GM23338 (cell line): Measurements from ENCODE around the gene TRIM67. TPM values are rescaled to one million over a fixed set of nuclear protein-coding genes. Genes with fewer than 3 reads are reported as not detected.

Experiments used
- ATAC-seq: fragments of 200-7000 bp; cut with Tn5 transposase; 3 replicates; pipeline ENCODE4 v1.9.1; 2020
- DNase-seq: peaks from one replicate; pipeline ENCODE4 v3.0.0-alpha.2; 2015; ENCODE audit warnings: low spot score
- H2AFZ ChIP-seq: fragments of 200-600 bp; sonication (generic); 2 replicates; pipeline ENCODE4 v1.8.0; 2016; ENCODE audit warnings: antibody characterized with exemption, mild to moderate bottlenecking, moderate library complexity
- H3F3A ChIP-seq: fragments of 200-600 bp; sonication (generic); replicated peaks from 2 replicates; pipeline ENCODE4 v1.8.0; 2017; ENCODE audit warnings: antibody characterized with exemption, mixed run types, low read depth
- H3K27ac ChIP-seq: fragments of 200-600 bp; sonication (generic); 2 replicates; pipeline ENCODE4 v1.6.1; 2016; ENCODE audit warnings: low read depth
- H3K27me3 ChIP-seq: fragments of 200-600 bp; sonication (generic); 2 replicates; pipeline ENCODE4 v1.8.0; 2016; ENCODE audit warnings: mild to moderate bottlenecking, mixed run types, moderate library complexity; ENCODE audit not compliant: insufficient read depth
- H3K36me3 ChIP-seq: fragments of 200-600 bp; sonication (generic); 2 replicates; pipeline ENCODE4 v1.8.0; 2016; ENCODE audit warnings: mild to moderate bottlenecking; ENCODE audit not compliant: insufficient read depth
- H3K4me1 ChIP-seq: fragments of 200-600 bp; sonication (generic); 2 replicates; pipeline ENCODE4 v1.8.0; 2016; ENCODE audit warnings: mild to moderate bottlenecking, moderate library complexity; ENCODE audit not compliant: insufficient read depth
- H3K4me2 ChIP-seq: fragments of 200-600 bp; sonication (generic); 2 replicates; pipeline ENCODE4 v1.7.1; 2017; ENCODE audit warnings: mixed run types
- H3K4me3 ChIP-seq: fragments of 200-600 bp; sonication (generic); 2 replicates; pipeline ENCODE4 v1.6.1; 2016; ENCODE audit warnings: mixed run types
- H3K79me2 ChIP-seq: fragments of 200-600 bp; sonication (generic); replicated peaks from 2 replicates; pipeline ENCODE4 v1.8.0; 2017; ENCODE audit warnings: mild to moderate bottlenecking; ENCODE audit not compliant: insufficient read depth
- H3K9me2 ChIP-seq: fragments of 200-600 bp; sonication (generic); 2 replicates; pipeline ENCODE4 v1.8.0; 2017; ENCODE audit not compliant: insufficient read depth
- H4K20me1 ChIP-seq: fragments of 200-600 bp; sonication (generic); replicated peaks from 2 replicates; pipeline ENCODE4 v1.8.0; 2017; ENCODE audit warnings: mild to moderate bottlenecking; ENCODE audit not compliant: insufficient read depth
- H3K27ac Mint-ChIP-seq: 2 replicates; pipeline ENCODE4 v1.8.0; 2020; ENCODE audit warnings: inconsistent platforms, mild to moderate bottlenecking, moderate library complexity, mixed read lengths
- H3K27me3 Mint-ChIP-seq: 3 replicates; pipeline ENCODE4 v1.8.0; 2022; ENCODE audit warnings: low read depth, mild to moderate bottlenecking, moderate library complexity, mixed read lengths, inconsistent platforms; ENCODE audit not compliant: insufficient read depth, poor library complexity
- H3K36me3 Mint-ChIP-seq: 3 replicates; pipeline ENCODE4 v1.8.0; 2021; ENCODE audit warnings: low read depth, mild to moderate bottlenecking, inconsistent platforms, moderate library complexity, mixed read lengths
- H3K4me1 Mint-ChIP-seq: 3 replicates; pipeline ENCODE4 v1.8.0; 2020; ENCODE audit warnings: mild to moderate bottlenecking, inconsistent platforms, mixed read lengths
- H3K4me3 Mint-ChIP-seq: 3 replicates; pipeline ENCODE4 v1.8.0; 2021; ENCODE audit warnings: moderate library complexity, mild to moderate bottlenecking, inconsistent platforms, mixed read lengths
- H3K9me3 Mint-ChIP-seq: 3 replicates; pipeline ENCODE4 v1.8.0; 2020; ENCODE audit warnings: moderate library complexity, mild to moderate bottlenecking, inconsistent platforms, mixed read lengths
- CTCF ChIP-seq, 2 experiments: fragments of 200-600 bp in 1 of 2; sonication (generic) in 1 of 2; conservative IDR thresholded peaks; 2 replicates each; pipeline versions ENCODE4 v1.5.1 to v1.6.1; 2016 to 2017; ENCODE audit warnings: antibody characterized with exemption in 2 of 2, low read depth in 2 of 2, mild to moderate bottlenecking in 2 of 2, moderate library complexity in 1 of 2
- EZH2 ChIP-seq: fragments of 200-600 bp; sonication (generic); IDR thresholded peaks from one replicate; pipeline ENCODE4 v1.8.0; 2017; ENCODE audit warnings: antibody characterized with exemption, mild to moderate bottlenecking, low read depth; ENCODE audit not compliant: unreplicated experiment
- EZH2phosphoT487 ChIP-seq: fragments of 200-600 bp; sonication (generic); IDR thresholded peaks from one replicate; pipeline ENCODE4 v1.8.1; 2018; ENCODE audit warnings: antibody characterized with exemption; ENCODE audit not compliant: unreplicated experiment
- NANOG ChIP-seq: IDR thresholded peaks from 2 replicates; pipeline ENCODE4 v1.6.1; 2016; ENCODE audit warnings: antibody characterized with exemption, borderline replicate concordance
- POLR2AphosphoS5 ChIP-seq: IDR thresholded peaks from 2 replicates; pipeline ENCODE4 v1.6.1; 2016; ENCODE audit warnings: antibody characterized with exemption, low read depth
- REST ChIP-seq: IDR thresholded peaks from one replicate; pipeline ENCODE4 v1.6.1; 2018; ENCODE audit warnings: antibody characterized with exemption; ENCODE audit not compliant: unreplicated experiment
- STAT1 ChIP-seq: IDR thresholded peaks from one replicate; pipeline ENCODE4 v1.6.1; 2016; ENCODE audit warnings: antibody characterized with exemption; ENCODE audit not compliant: unreplicated experiment
- ZNF331 ChIP-seq: fragments of 250-450 bp; sonication (Bioruptor Pico); IDR thresholded peaks from 2 replicates; pipeline ENCODE4 v1.5.0; 2020; ENCODE audit warnings: low read depth, mild to moderate bottlenecking, moderate library complexity
- ZNF462 ChIP-seq: fragments of 250-450 bp; sonication (Bioruptor Pico); IDR thresholded peaks from 2 replicates; pipeline ENCODE4 v1.5.0; 2020; ENCODE audit warnings: mild to moderate bottlenecking, moderate library complexity
- polyA plus RNA-seq: library from polyadenylated mRNA; unstranded; fragments of >200 nt; fragmentation: Nextera tagmentation; extraction: Ambion mirVana; gene quantifications from 2 replicates; pipeline ENCODE4 v1.2.1, GENCODE V29; 2016
- total RNA-seq: library from RNA; depleted of rRNA; stranded (reverse); fragments of >200 nt; shearing (Covaris generic); gene quantifications from 2 replicates; pipeline ENCODE4 v1.2.3, GENCODE V29; 2014

Gene TRIM67
- total and polyA plus RNA-seq, 2 experiments from 2014 or later = 0.03 TPM; not detected in 1

- no peak for TF ChIP-seq ZNF331 (CRISPR knock-in tag)
- TF ChIP-seq STAT1 = no peak
- TF ChIP-seq EZH2phosphoT487 = no peak
- TF ChIP-seq NANOG = no peak
- TF ChIP-seq POLR2AphosphoS5 = no peak
Measured at GRCh38 chr1:231182317-231182716, 20.5 kb downstream of the TRIM67 start (continued).

- Histone ChIP-seq H3K4me1 (peaks cover 7% of the 10 kb centered on the region; the same call in 1 of the 2 replicates), H3K27me3 (peaks cover 17% of the 10 kb centered on the region; the same call in 1 of the 2 replicates), H3K4me2 (peak overlapping the region; percentile 23), H3K27ac (no peak overlapping the region), H3K36me3 (no peaks in the 10 kb centered on the region), H3K79me2 (no peaks in the 10 kb centered on the region), H4K20me1 (no peaks in the 10 kb centered on the region), H3F3A (no peaks in the 10 kb centered on the region), H3K9me2 (no peaks in the 10 kb centered on the region), H3K4me3 (no peak overlapping the region), H2AFZ (peak overlapping the region; percentile 5; the same call in 1 of the 2 replicates)
- H3K4me3 Mint-ChIP-seq = no peak overlapping the region
- no peaks in the 10 kb centered on the region for H3K36me3 Mint-ChIP-seq
- no peaks in the 10 kb centered on the region for H3K9me3 Mint-ChIP-seq
- H3K27ac Mint-ChIP-seq = no peak overlapping the region
- peak; percentile 79 for ATAC-seq
- peak; percentile 46 for DNase-seq
- peaks cover 15% of the 10 kb centered on the region for H3K27me3 Mint-ChIP-seq
- TF ChIP-seq CTCF (conservative IDR thresholded peaks at IDR 0.05; ENCODE audit: low read depth in 2 of 2) (no peak), ZNF462 (0 out of 2 replicates have a peak, but pooled peaks have one; percentile 23), STAT1 (no peak), REST (no peak), EZH2 (no peak)
- peaks cover 10% of the 10 kb centered on the region for H3K4me1 Mint-ChIP-seq
Measured at GRCh38 chr1:231183639-231184590, 22.1 kb downstream of the TRIM67 start.
